Lower lobe of right lung (tissue), 2 donors: ENCODE data around the gene RFPL4AL1. TPM values are rescaled to one million over a fixed set of nuclear protein-coding genes. Genes with fewer than 3 reads are reported as not detected.
"Not testable (repeated sequence)": the region's sequence is repeated elsewhere in the genome, so short reads cannot be mapped to it uniquely, and the experiment has no call there.

Experiments used
- ATAC-seq, 2 donors: fragments of 200-7000 bp; cut with Tn5 transposase; one replicate each; pipeline ENCODE4 v1.9.1; 2020 to 2022; ENCODE audit warnings: mild to moderate bottlenecking in 2 of 2, moderate library complexity in 2 of 2
- DNase-seq: peaks from one replicate; pipeline ENCODE4 v3.0.0-alpha.2; 2020
- H3K27ac ChIP-seq: fragments of 200-600 bp; one replicate; pipeline ENCODE4 v1.8.0; 2022
- H3K27me3 ChIP-seq: fragments of 200-600 bp; one replicate; pipeline ENCODE4 v1.8.0; 2022; ENCODE audit warnings: low read depth
- H3K36me3 ChIP-seq: fragments of 200-600 bp; one replicate; pipeline ENCODE4 v1.8.0; 2022; ENCODE audit warnings: mild to moderate bottlenecking
- H3K4me1 ChIP-seq: fragments of 200-600 bp; one replicate; pipeline ENCODE4 v1.8.0; 2022
- H3K4me3 ChIP-seq: fragments of 200-600 bp; one replicate; pipeline ENCODE4 v1.8.0; 2022; ENCODE audit warnings: mild to moderate bottlenecking
- H3K9me3 ChIP-seq: fragments of 200-600 bp; one replicate; pipeline ENCODE4 v1.8.0; 2022
- CTCF ChIP-seq: fragments of 200-600 bp; IDR thresholded peaks from one replicate; pipeline ENCODE4 v1.8.0; 2022; ENCODE audit warnings: antibody characterized with exemption, mild to moderate bottlenecking
- intact Hi-C: fragments of 100-400 bp; cut with DNase I; formaldehyde crosslinking; loops from one replicate; pipeline ENCODE4 v1.11.0; 2022
- total RNA-seq: library from RNA; stranded (reverse); fragmentation: NEBNext Ultra II Directional; extraction: Animal tissue kit (Norgen Biotek cat#: 25700); gene quantifications from one replicate; pipeline ENCODE4 v1.2.1, GENCODE V29; 2021
- donor health status: DM: no; HTN: yes; CAD: no; lungs with severe emphysema.

RFPL4AL1 gene
- total RNA-seq, 1 donor from 2014 or later, result not detected

- Histone ChIP-seq H3K36me3 (no peaks in the 10 kb centered on the region), H3K27me3 (peaks cover 13% of the 10 kb centered on the region), H3K27ac (no peak overlapping the region), H3K4me1 (no peaks in the 10 kb centered on the region), H3K4me3 (no peak overlapping the region), H3K9me3 (no peaks in the 10 kb centered on the region)
- intact Hi-C loops, result no loop called here
- ATAC-seq, result no peak
- TF ChIP-seq CTCF, result no peak
- DNase-seq, result no peak
Measured at GRCh38 chr19:55750715-55751114, 18.2 kb upstream of the RFPL4AL1 start.

GRCh38 chr19:55753401-55753800 lies 15.5 kb upstream of the RFPL4AL1 start:
- Histone ChIP-seq H3K4me3 (no peak overlapping the region), H3K27ac (no peak overlapping the region), H3K4me1 (no peaks in the 10 kb centered on the region), H3K9me3 (no peaks in the 10 kb centered on the region), H3K27me3 (peaks cover 20% of the 10 kb centered on the region), H3K36me3 (no peaks in the 10 kb centered on the region)
- ATAC-seq (no peak), DNase-seq (no peak)
- intact Hi-C loops, result no loop called here
- no peak for TF ChIP-seq CTCF

GRCh38 chr19:55756808-55757207 lies 12.1 kb upstream of the RFPL4AL1 start:
- H3K4me3 ChIP-seq, H3K27ac ChIP-seq, DNase-seq, H3K4me1 ChIP-seq, H3K9me3 ChIP-seq, intact Hi-C loops, ATAC-seq, H3K36me3 ChIP-seq: not testable (repeated sequence)
- peaks cover 20% of the 10 kb centered on the region for H3K27me3 ChIP-seq

GRCh38 chr19:55758797-55759196 lies 10.1 kb upstream of the RFPL4AL1 start, which contains the start of gene RFPL4A:
Gene RFPL4A (plus strand): TSS chr19:55759097. CDS start chr19:55761801, 2,704 bp downstream.
- intact Hi-C loops, H3K9me3 ChIP-seq, DNase-seq, H3K4me1 ChIP-seq, H3K4me3 ChIP-seq, ATAC-seq, H3K27ac ChIP-seq, H3K36me3 ChIP-seq: not testable (repeated sequence)
- peaks cover 20% of the 10 kb centered on the region for H3K27me3 ChIP-seq

- Histone ChIP-seq H3K27ac (no peak overlapping the region), H3K4me3 (no peak overlapping the region), H3K27me3 (no peaks in the 10 kb centered on the region), H3K9me3 (no peaks in the 10 kb centered on the region), H3K4me1 (no peaks in the 10 kb centered on the region), H3K36me3 (no peaks in the 10 kb centered on the region)
- DNase-seq (no peak), ATAC-seq (peak in 1 of 2 donors; percentile 35)
- TF ChIP-seq CTCF, result no peak
- intact Hi-C loops, result no loop called here
Measured at GRCh38 chr19:55766466-55766865, 2.5 kb upstream of the RFPL4AL1 start.

- H3K9me3 ChIP-seq, intact Hi-C loops, H3K27me3 ChIP-seq, H3K36me3 ChIP-seq, ATAC-seq, H3K4me3 ChIP-seq, H3K4me1 ChIP-seq, DNase-seq, H3K27ac ChIP-seq: not testable (repeated sequence)
Measured at GRCh38 chr19:55769632-55770031, 714 bp downstream of the RFPL4AL1 start.

GRCh38 chr19:55777528-55777927 lies 8.6 kb downstream of the RFPL4AL1 start:
- DNase-seq, result no peak
- no peaks in the 10 kb centered on the region for H3K4me1 ChIP-seq
- H3K27ac ChIP-seq, result no peak overlapping the region
- ATAC-seq, result no peak
- peaks cover 12% of the 10 kb centered on the region for H3K27me3 ChIP-seq
- H3K36me3 ChIP-seq, result no peaks in the 10 kb centered on the region
- H3K4me3 ChIP-seq, result no peak overlapping the region
- H3K9me3 ChIP-seq, result no peaks in the 10 kb centered on the region
- intact Hi-C loops, result no loop called here
- TF ChIP-seq CTCF, result no peak
